WTC11 (cell line): ENCODE data around the gene OAF. TPM values are rescaled to one million over a fixed set of nuclear protein-coding genes. Genes with fewer than 3 reads are reported as not detected.

Experiments used
- ATAC-seq: fragments of 200-7000 bp; cut with Tn5 transposase; 2 replicates; pipeline ENCODE4 v1.10.0; 2021; ENCODE audit warnings: mild to moderate bottlenecking, moderate library complexity
- CTCF ChIA-PET: fragments of 300-600 bp; sonication (Branson Sonifier 250); formaldehyde crosslinking; loops from one replicate; lab custom pipeline; 2021; ENCODE audit warnings: antibody characterized with exemption; lab: Charles Lee
- POLR2A ChIA-PET: fragments of 350-600 bp; sonication (Branson Sonifier 250); formaldehyde crosslinking; loops from one replicate; lab custom pipeline; 2021; ENCODE audit warnings: antibody characterized with exemption; lab: Charles Lee
- DNase-seq: peaks from one replicate; pipeline ENCODE4 v3.0.0; 2021; ENCODE audit warnings: low spot score
- H3K27ac Mint-ChIP-seq: 2 replicates; pipeline ENCODE4 v1.8.0; 2021; ENCODE audit warnings: mixed read lengths
- H3K27me3 Mint-ChIP-seq: 2 replicates; pipeline ENCODE4 v1.8.0; 2021; ENCODE audit warnings: low read depth, mild to moderate bottlenecking, moderate library complexity, mixed read lengths
- H3K36me3 Mint-ChIP-seq: 2 replicates; pipeline ENCODE4 v1.8.0; 2021; ENCODE audit warnings: mixed read lengths
- H3K4me1 Mint-ChIP-seq: 2 replicates; pipeline ENCODE4 v1.8.0; 2022; ENCODE audit warnings: mixed read lengths
- H3K4me3 Mint-ChIP-seq: 2 replicates; pipeline ENCODE4 v1.8.0; 2021; ENCODE audit warnings: mild to moderate bottlenecking, moderate library complexity, mixed read lengths
- H3K9me3 Mint-ChIP-seq: 2 replicates; pipeline ENCODE4 v1.8.0; 2021; ENCODE audit warnings: mixed read lengths
- AR ChIP-seq: fragments of 250-450 bp; sonication (Bioruptor Pico); IDR thresholded peaks from 2 replicates; pipeline ENCODE4 v1.9.0; 2021; ENCODE audit warnings: mild to moderate bottlenecking
- ATF3 ChIP-seq: sonication (generic); formaldehyde crosslinking; conservative IDR thresholded peaks from 2 replicates; pipeline ENCODE4 v1.8.1; 2022; ENCODE audit warnings: mild to moderate bottlenecking, missing genetic modification reagents
- E2F1 ChIP-seq: sonication (generic); formaldehyde crosslinking; IDR thresholded peaks from 2 replicates; pipeline ENCODE4 v1.8.0; 2022; ENCODE audit warnings: mild to moderate bottlenecking, missing genetic modification reagents
- FOXJ3 ChIP-seq: sonication (generic); formaldehyde crosslinking; IDR thresholded peaks from 2 replicates; pipeline ENCODE4 v1.9.0; 2021; ENCODE audit warnings: missing genetic modification reagents, mild to moderate bottlenecking, borderline replicate concordance
- GRHL2 ChIP-seq: fragments of 250-450 bp; sonication (Bioruptor Pico); IDR thresholded peaks from 2 replicates; pipeline ENCODE4 v1.8.0; 2022; ENCODE audit warnings: mild to moderate bottlenecking, moderate library complexity; ENCODE audit not compliant: insufficient replicate concordance, severe bottlenecking
- HMGA2 ChIP-seq: fragments of 250-450 bp; sonication (Bioruptor Pico); IDR thresholded peaks from 2 replicates; pipeline ENCODE4 v1.4.0; 2021; ENCODE audit warnings: mild to moderate bottlenecking, moderate library complexity
- MLX ChIP-seq: sonication (generic); formaldehyde crosslinking; IDR thresholded peaks from 2 replicates; pipeline ENCODE4 v1.8.1; 2023; ENCODE audit warnings: mild to moderate bottlenecking, missing genetic modification reagents, moderate library complexity
- NFYB ChIP-seq: sonication (generic); formaldehyde crosslinking; conservative IDR thresholded peaks from 2 replicates; pipeline ENCODE4 v1.8.0; 2022; ENCODE audit warnings: low read depth, missing genetic modification reagents
- PREB ChIP-seq: sonication (generic); formaldehyde crosslinking; IDR thresholded peaks from 2 replicates; pipeline ENCODE4 v1.8.1; 2022; ENCODE audit warnings: mild to moderate bottlenecking, missing genetic modification reagents, moderate library complexity, borderline replicate concordance
- RELA ChIP-seq: sonication (generic); formaldehyde crosslinking; IDR thresholded peaks from 2 replicates; pipeline ENCODE4 v1.8.1; 2022; ENCODE audit warnings: missing genetic modification reagents, mild to moderate bottlenecking, borderline replicate concordance
- ZNF121 ChIP-seq: sonication (generic); formaldehyde crosslinking; IDR thresholded peaks from 2 replicates; pipeline ENCODE4 v1.8.0; 2023; ENCODE audit warnings: missing genetic modification reagents
- ZNF317 ChIP-seq: sonication (generic); formaldehyde crosslinking; IDR thresholded peaks from 2 replicates; pipeline ENCODE4 v1.8.1; 2023; ENCODE audit warnings: low read depth, mild to moderate bottlenecking, moderate library complexity, missing genetic modification reagents, borderline replicate concordance
- ZNF416 ChIP-seq: fragments of 250-450 bp; sonication (Bioruptor Pico); IDR thresholded peaks from 2 replicates; pipeline ENCODE4 v1.9.0; 2021; ENCODE audit warnings: mild to moderate bottlenecking, inconsistent platforms
- ZNF512 ChIP-seq: sonication (generic); formaldehyde crosslinking; IDR thresholded peaks from 2 replicates; pipeline ENCODE4 v1.8.1; 2022; ENCODE audit warnings: missing genetic modification reagents, borderline replicate concordance
- ZNF671 ChIP-seq: fragments of 250-450 bp; sonication (Bioruptor Pico); IDR thresholded peaks from 2 replicates; pipeline ENCODE4 v1.8.0; 2021; ENCODE audit warnings: mild to moderate bottlenecking
- total RNA-seq: library from RNA; stranded (reverse); gene quantifications from 3 replicates; pipeline ENCODE4 v1.2.3, GENCODE V29; 2021
- TF ChIP-seq, protein P1 (sequence below): fragments of 200-600 bp; IDR thresholded peaks from 2 replicates; pipeline ENCODE4 v1.8.0; 2022; ENCODE audit warnings: antibody characterized with exemption
- TF ChIP-seq, protein P2 (sequence below): sonication (generic); formaldehyde crosslinking; IDR thresholded peaks from 2 replicates; pipeline ENCODE4 v1.8.1; 2023; ENCODE audit warnings: mild to moderate bottlenecking, moderate library complexity, missing genetic modification reagents

The OAF gene
- total RNA-seq, 1 experiment from 2014 or later: 5.6 TPM

GRCh38 chr11:120270386-120270785 lies 59.6 kb downstream of the OAF start:
- no peak for TF ChIP-seq E2F1 (CRISPR knock-in tag)
- Mint-ChIP-seq H3K4me3 (no peak overlapping the region), H3K27me3 (peaks cover 26% of the 10 kb centered on the region), H3K9me3 (no peaks in the 10 kb centered on the region), H3K27ac (no peak overlapping the region), H3K4me1 (peaks cover 23% of the 10 kb centered on the region), H3K36me3 (no peaks in the 10 kb centered on the region)
- POLR2A ChIA-PET: no interaction called here
- DNase-seq (no peak), ATAC-seq (no peak)
- CTCF ChIA-PET: no interaction called here

DNA sequence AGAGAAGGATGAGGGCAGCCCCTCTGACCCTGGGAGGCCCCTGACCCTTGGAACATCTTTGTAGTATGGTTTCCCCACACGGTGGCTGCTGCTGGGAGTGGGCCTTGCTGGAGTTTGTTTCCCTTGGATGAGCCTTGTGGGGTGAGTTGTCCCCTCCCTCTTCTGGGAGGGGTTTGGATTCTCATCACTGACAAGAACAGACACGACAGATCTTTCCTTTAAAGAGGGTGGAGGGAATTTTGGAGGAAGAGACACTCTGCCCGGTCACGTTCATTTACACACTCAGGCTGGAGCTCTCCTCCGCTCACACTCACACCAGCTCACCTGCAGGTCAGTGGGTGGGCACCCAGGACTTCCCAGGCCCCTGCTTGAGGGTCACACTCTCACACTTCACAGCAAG lies 60.8 kb downstream of the OAF start:
- TF ChIP-seq ZNF671 (CRISPR knock-in tag): no peak
- no peak for TF ChIP-seq AR (CRISPR knock-in tag)
- TF ChIP-seq PREB: no peak
- TF ChIP-seq FOXJ3 (CRISPR knock-in tag): no peak
- TF ChIP-seq NFYB (CRISPR knock-in tag): no peak
- TF ChIP-seq ZNF317 (CRISPR knock-in tag): no peak
- no peak for TF ChIP-seq GRHL2 (CRISPR knock-in tag)
- TF ChIP-seq ZNF512: no peak
- TF ChIP-seq RELA: no peak
- TF ChIP-seq, protein P1, sequence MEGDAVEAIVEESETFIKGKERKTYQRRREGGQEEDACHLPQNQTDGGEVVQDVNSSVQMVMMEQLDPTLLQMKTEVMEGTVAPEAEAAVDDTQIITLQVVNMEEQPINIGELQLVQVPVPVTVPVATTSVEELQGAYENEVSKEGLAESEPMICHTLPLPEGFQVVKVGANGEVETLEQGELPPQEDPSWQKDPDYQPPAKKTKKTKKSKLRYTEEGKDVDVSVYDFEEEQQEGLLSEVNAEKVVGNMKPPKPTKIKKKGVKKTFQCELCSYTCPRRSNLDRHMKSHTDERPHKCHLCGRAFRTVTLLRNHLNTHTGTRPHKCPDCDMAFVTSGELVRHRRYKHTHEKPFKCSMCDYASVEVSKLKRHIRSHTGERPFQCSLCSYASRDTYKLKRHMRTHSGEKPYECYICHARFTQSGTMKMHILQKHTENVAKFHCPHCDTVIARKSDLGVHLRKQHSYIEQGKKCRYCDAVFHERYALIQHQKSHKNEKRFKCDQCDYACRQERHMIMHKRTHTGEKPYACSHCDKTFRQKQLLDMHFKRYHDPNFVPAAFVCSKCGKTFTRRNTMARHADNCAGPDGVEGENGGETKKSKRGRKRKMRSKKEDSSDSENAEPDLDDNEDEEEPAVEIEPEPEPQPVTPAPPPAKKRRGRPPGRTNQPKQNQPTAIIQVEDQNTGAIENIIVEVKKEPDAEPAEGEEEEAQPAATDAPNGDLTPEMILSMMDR: no peak
- TF ChIP-seq, protein P2, sequence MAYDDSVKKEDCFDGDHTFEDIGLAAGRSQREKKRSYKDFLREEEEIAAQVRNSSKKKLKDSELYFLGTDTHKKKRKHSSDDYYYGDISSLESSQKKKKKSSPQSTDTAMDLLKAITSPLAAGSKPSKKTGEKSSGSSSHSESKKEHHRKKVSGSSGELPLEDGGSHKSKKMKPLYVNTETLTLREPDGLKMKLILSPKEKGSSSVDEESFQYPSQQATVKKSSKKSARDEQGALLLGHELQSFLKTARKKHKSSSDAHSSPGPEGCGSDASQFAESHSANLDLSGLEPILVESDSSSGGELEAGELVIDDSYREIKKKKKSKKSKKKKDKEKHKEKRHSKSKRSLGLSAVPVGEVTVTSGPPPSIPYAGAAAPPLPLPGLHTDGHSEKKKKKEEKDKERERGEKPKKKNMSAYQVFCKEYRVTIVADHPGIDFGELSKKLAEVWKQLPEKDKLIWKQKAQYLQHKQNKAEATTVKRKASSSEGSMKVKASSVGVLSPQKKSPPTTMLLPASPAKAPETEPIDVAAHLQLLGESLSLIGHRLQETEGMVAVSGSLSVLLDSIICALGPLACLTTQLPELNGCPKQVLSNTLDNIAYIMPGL (CRISPR knock-in tag): no peak
- TF ChIP-seq HMGA2 (CRISPR knock-in tag): no peak
- TF ChIP-seq MLX: no peak
- TF ChIP-seq ZNF121 (CRISPR knock-in tag): no peak
- TF ChIP-seq ZNF416 (CRISPR knock-in tag): no peak
- TF ChIP-seq ATF3: no peak
- Mint-ChIP-seq H3K4me1 (peaks cover 11% of the 10 kb centered on the region), H3K27ac (no peak overlapping the region), H3K9me3 (no peaks in the 10 kb centered on the region), H3K36me3 (no peaks in the 10 kb centered on the region), H3K27me3 (peaks cover 21% of the 10 kb centered on the region), H3K4me3 (no peak overlapping the region)
- no peak for DNase-seq
- POLR2A ChIA-PET: no interaction called here
- ATAC-seq: no peak
- CTCF ChIA-PET: no interaction called here
